HG03159 (cell line): ENCODE results near the gene PODXL2.
A peak's percentile ranks its signal among the peaks of the same experiment; 100 is the strongest.

Experiments
- ATAC-seq: cut with Tn5 transposase; IDR thresholded peaks from one replicate; pipeline ENCODE4 v1.9.1; 2021; ENCODE audit warnings: mild to moderate bottlenecking, moderate library complexity; ENCODE audit not compliant: unreplicated experiment

PODXL2 gene

GRCh38 chr3:127628788-127629466, at the start of gene PODXL2:
TSS of gene PODXL2 (plus strand) at chr3:127629185. CDS start at chr3:127629220, 35 bp downstream.
- no peak for ATAC-seq

GRCh38 chr3:127580327-127581060, 48.5 kb upstream of the PODXL2 start:
- no peak for ATAC-seq

DNA sequence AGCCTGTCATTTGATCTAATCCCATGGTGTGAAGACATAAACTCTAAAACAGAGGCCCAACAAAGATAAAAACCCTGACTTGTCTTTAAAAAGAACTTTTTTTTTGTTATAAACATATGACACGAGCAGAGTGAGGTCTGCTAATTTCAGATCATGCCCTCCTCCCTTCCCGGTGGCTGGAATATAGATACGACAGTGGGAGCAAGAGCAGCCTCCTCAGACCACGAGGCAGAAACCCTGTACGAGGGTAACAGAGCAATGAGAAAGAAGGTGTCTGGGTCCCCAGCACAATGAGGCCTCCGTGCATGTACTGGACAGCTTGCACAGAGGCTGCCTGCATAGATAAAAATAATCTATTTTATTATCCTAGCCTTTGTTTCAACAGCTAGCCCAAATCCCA, 44.3 kb upstream of the PODXL2 start:
- no peak for ATAC-seq

DNA sequence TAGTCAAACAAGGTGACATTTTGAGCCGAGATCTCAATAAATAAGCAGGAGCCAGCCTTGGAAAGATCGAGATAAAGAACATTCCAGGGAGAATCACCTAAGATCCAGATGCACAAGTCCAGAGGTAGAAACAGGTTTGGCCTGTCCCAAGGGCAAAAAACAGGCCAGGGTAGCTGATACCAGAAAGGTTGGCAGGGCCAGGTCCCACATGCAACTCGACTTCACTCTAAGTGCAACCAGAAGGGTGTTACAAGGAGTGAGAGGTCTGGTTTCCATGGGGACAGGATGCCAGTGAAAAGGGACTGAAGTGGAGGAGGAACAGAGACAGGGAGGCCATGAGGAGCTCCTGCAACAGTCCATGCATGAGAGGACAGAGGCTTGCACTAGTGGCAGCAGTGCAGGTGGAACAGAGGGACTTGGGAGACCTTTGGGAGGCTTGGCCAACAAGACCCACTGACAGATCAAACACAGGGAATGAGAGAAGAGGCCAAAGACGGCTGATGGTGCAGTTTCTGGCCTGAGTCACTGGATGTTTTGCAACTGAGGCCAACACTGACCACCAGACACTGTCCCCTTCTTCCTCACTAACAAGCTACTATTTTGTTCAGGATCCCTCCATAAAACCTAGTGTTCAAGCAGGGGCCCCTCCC, 43.7 kb upstream of the PODXL2 start:
- no peak for ATAC-seq

- no peak for ATAC-seq
Observed at GRCh38 chr3:127585813-127586413, 43.1 kb upstream of the PODXL2 start.

- ATAC-seq = no peak
Observed at GRCh38 chr3:127587876-127588275, 41.1 kb upstream of the PODXL2 start.

DNA sequence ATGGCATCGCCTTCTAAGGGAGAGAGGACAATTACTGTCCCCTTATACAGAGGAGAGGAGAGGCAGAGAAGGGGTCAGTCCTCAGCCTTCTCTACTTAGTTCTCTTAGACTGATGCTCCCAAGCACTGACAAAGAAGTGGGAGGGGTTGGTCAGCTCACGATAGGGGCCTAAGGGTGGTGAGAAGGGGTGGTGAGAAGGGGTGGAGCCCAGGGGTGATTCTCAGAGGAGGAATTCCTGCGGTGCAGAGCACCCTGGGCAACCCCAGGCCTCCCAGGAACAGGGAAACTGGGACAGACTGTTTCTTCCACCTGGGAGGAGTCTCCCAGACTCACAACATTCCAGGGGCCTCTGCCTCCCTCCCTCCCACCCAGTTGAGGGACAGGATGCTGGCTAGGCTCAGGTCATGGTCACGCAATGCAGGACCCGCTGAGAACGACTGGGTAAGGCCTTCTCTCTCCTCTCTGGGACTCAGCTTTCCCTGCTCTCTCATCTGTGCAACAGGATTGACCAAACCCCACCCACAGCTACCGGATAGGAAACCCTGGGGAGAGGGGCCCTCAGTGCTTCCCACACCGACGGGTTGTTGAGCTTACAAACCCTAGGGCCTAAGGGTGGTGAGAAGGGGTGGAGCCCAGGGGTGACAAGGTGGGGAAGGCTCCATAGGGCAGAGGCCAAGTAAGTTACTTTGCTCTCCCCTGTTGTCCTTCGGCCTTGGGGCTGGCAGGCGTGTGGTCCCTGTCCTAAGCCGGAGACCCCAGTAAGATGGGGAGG, 40.0 kb upstream of the PODXL2 start:
- no peak for ATAC-seq

DNA sequence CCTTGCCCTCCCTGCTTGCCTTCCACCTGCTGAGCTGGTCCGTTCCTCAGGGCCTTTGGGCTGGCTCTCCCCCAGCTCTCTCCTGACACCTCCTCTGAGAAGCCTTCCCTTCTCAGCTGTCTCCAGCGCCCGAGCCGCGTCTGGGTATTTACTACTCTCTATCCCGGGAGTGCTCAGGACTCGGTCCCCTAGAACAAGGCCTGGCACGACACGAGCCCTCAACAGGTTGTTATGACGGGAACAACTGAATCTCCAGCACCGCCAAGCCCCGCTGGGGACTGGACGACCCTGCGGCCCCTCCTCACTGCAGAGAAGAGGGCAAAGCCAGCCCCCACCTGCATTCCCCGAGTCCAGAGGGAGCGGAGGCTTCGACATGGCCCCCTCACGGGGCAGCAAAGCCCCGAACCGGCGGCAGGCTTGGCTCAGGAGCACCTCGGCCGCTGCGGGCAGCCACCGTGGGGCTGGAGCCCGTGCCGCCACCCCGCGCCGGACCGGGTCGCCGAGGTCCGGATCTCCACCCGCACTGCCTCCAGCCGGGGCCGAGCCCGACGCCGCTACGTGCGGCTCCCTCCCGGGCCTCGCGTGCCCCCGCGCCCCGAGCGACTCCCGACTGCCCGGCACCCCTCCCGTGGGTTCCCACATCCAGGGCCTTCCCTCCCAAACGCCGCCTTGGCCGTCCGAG, 39.2 kb upstream of the PODXL2 start:
- peak; percentile 9 for ATAC-seq

DNA sequence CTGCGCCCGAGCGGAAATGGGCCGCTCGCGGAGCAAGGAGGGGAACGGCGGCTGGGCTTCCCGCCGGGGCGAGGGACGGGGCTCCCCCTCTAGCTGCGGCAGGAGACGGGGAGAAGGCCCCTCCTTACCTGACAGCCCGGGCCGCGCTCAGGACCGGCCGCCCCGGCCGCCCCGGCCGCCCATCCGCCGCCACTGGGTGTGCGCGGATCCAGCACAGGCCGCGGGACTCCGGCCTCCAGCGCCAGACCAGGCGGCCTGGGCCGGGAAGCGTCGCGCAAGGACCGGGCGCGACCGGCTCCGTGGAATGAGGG, 38.7 kb upstream of the PODXL2 start:
- ATAC-seq = peak; percentile 30

- peak; percentile 76 for ATAC-seq
Observed at GRCh38 chr3:127590593-127591465, 38.2 kb upstream of the PODXL2 start, which contains the start of gene TPRA1. TSS of gene TPRA1 (minus strand) at chr3:127590733. CDS start at chr3:127580146, 10,587 bp downstream.

- no peak for ATAC-seq
Observed at GRCh38 chr3:127593178-127593577, 35.8 kb upstream of the PODXL2 start.

GRCh38 chr3:127595303-127595702, 33.7 kb upstream of the PODXL2 start:
- no peak for ATAC-seq

DNA sequence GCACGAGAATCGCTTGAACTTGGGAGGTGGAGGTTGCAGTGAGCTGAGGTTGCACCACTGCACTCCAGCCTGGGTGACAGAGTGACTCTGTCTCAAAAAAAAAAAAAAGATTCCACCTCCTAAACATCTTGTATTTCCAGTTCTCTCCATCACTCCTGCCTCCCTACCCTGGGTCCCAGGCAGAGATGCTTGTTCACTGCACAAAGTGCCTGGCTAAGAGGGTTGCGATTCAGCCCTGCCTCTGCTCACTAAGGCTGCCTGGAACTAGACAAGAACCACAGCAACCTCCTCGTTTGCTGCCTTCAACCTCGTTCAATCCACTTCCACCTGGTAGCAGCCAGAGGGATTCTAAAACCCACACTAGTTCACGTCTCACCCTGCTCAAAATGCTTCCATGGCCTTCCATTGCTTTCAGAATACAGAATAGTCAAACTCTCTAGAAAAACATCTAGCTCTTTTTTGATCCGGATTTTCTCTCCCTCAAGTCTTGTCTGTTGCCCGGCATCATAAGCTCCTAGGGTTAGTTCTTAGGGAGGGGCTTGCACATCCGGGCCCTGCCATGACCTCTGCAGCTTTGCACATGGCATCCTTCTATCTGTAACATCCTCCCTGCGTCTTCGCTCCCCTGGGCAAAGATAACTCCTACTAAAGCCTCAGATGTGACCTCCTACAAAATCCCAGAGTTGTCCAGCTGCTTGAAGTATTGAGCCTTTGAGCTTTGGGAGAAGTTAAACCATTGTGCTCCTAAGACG, 31.8 kb upstream of the PODXL2 start:
- no peak for ATAC-seq

DNA sequence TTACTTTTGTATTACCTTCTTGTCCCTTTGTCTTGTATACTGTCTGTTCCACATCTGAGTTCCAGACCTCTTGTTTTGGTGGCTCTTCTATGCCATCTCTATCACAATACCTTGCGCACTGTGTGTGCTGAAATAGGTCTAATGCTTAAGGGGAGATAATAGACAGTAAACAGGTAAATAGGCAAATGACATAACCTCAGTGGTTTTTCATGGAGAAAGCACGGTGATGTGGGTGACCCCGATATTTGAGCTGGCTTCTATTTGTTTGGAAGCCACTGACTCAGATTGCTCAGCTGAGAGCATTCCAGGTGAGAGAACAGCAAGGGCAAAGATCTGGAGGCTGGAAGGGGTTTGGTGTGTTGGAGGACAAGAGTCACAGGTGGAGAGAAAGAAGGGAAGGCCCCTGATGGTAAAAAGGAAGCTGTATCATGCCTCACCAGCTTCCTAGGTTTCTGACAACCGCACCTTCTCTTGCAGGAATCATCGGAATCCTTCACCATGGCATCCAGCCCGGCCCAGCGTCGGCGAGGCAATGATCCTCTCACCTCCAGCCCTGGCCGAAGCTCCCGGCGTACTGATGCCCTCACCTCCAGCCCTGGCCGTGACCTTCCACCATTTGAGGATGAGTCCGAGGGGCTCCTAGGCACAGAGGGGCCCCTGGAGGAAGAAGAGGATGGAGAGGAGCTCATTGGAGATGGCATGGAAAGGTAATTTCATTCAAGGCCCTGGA, 30.0 kb upstream of the PODXL2 start:
- ATAC-seq = no peak

DNA sequence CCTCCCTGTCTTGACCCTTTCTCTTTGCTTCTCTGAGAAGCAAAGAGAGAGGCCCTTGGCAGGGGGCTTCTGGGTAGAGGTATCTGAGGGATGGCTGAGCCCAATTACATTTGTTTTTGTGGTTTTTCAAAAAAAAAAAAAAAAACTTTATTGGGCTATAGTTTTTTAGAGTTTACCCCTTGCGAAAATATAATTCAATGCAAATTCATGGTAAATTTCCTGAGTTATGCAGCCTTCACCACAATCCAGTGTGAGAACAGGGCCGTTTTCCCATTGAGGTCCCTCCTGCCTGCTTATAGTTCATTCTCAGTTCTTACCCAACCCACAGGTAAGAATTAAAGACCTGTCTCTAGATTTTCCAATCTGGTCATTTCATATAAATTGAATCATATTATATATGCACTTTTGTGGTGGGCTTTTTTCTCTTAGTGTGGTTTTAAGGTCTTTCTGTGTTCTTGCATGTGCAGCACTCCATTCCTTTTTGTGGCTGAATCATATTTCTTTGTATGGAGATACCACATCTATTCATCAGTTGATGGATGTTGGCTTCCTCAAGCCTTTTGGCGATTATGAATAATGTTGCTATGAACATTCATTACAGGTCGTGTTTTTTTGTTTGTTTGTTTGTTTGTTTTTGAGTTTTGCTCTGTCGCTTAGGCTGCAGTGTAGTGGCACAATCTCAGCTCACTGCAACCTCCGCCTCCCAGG, 28.1 kb upstream of the PODXL2 start:
- no peak for ATAC-seq

DNA sequence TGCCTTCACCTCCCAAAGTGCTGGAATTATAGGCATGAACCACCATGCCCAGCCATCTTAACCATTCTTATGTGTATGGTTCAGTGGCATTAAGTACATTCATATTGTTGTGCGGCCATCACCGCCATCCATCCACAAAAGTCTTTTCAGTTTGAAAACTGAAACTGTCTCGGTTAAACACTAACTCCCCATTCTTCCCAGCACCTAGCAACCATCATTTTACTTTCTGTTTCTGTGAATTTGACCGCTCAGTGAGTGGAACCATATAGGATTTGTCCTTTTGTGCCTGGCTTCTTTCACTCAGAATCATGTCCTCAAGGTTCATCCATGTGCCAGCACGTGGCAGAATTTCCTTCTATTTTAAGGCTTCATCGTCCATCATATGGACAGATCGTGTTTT, 24.9 kb upstream of the PODXL2 start:
- ATAC-seq = no peak

DNA sequence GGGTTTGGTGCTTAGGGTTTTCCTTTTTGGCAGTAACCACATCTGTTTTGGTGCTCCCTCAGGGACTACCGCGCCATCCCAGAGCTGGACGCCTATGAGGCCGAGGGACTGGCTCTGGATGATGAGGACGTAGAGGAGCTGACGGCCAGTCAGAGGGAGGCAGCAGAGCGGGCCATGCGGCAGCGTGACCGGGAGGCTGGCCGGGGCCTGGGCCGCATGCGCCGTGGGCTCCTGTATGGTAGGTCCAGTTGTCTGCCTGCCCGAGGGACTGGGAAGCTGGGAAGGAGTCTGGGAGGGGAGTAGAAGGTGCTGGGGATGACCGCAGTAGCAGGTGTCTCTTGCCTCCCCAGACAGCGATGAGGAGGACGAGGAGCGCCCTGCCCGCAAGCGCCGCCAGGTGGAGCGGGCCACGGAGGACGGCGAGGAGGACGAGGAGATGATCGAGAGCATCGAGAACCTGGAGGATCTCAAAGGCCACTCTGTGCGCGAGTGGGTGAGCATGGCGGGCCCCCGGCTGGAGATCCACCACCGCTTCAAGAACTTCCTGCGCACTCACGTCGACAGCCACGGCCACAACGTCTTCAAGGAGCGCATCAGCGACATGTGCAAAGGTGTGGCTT, 24.3 kb upstream of the PODXL2 start:
- ATAC-seq = no peak
